K562 (cell line): Measurements from ENCODE around the gene TTC21A. TPM values are rescaled to one million over a fixed set of nuclear protein-coding genes. Genes with fewer than 3 reads are reported as not detected.

ENCODE experiments used
- BRD4 ChIP-seq: fragments of 200-600 bp; sonication (generic); IDR thresholded peaks from 2 replicates; pipeline ENCODE4 v1.6.1; 2017; ENCODE audit warnings: inconsistent platforms
- DACH1 ChIP-seq: fragments of 450-650 bp; IDR thresholded peaks from 2 replicates; pipeline ENCODE4 v1.6.1; 2018; ENCODE audit not compliant: partially characterized antibody
- FOXK1 ChIP-seq: sonication (generic); formaldehyde crosslinking; IDR thresholded peaks from 2 replicates; pipeline ENCODE4 v1.8.0; 2022; ENCODE audit warnings: missing genetic modification reagents, mild to moderate bottlenecking, borderline replicate concordance
- FOXP1 ChIP-seq: sonication (generic); formaldehyde crosslinking; IDR thresholded peaks from 2 replicates; pipeline ENCODE4 v1.8.0; 2022; ENCODE audit warnings: mild to moderate bottlenecking, missing genetic modification reagents
- HSF4 ChIP-seq: fragments of 250-450 bp; sonication (Bioruptor Pico); IDR thresholded peaks from 2 replicates; pipeline ENCODE4 v2.1.2; 2022; ENCODE audit warnings: mild to moderate bottlenecking, moderate library complexity, borderline replicate concordance
- NUFIP1 ChIP-seq: fragments of 450-650 bp; IDR thresholded peaks from 2 replicates; pipeline ENCODE4 v1.6.1; 2018; ENCODE audit not compliant: partially characterized antibody
- RAD21 ChIP-seq, 2 experiments: fragments of 250-450 bp in 1 of 2; fragments of 450-650 bp in 1 of 2; sonication (Bioruptor Pico) in 1 of 2; formaldehyde crosslinking in 1 of 2; IDR thresholded peaks in 1 of 2; conservative IDR thresholded peaks in 1 of 2; 2 replicates each; pipeline versions ENCODE4 v1.4.0 to v1.8.0; 2020 to 2022; ENCODE audit warnings: mild to moderate bottlenecking in 2 of 2, moderate library complexity in 1 of 2
- RBM22 ChIP-seq: fragments of 200-400 bp; formaldehyde crosslinking; IDR thresholded peaks from 2 replicates; pipeline ENCODE4 v1.6.1; 2018; ENCODE audit warnings: low read length, low read depth; ENCODE audit not compliant: poor library complexity, severe bottlenecking
- SMAD1 ChIP-seq: fragments of 150-350 bp; IDR thresholded peaks from 2 replicates; pipeline ENCODE4 v1.6.1; 2014; ENCODE audit warnings: low read length, low read depth; ENCODE audit not compliant: partially characterized antibody
- SMARCB1 ChIP-seq: IDR thresholded peaks from 2 replicates; pipeline ENCODE4 v1.6.1; 2011; ENCODE audit warnings: improper control_type of control experiment, low read depth; ENCODE audit not compliant: insufficient read length
- SNIP1 ChIP-seq: fragments of 450-650 bp; IDR thresholded peaks from 2 replicates; pipeline ENCODE4 v1.7.1; 2017; ENCODE audit warnings: low read depth, mild to moderate bottlenecking
- TAF1 ChIP-seq: IDR thresholded peaks from 2 replicates; pipeline ENCODE4 v1.6.1; 2011; ENCODE audit warnings: mild to moderate bottlenecking, low read length, moderate library complexity; ENCODE audit not compliant: insufficient read depth, control insufficient read depth, severe bottlenecking; ENCODE audit errors: extremely low read depth
- TCF7L2 ChIP-seq: fragments of 150-350 bp; IDR thresholded peaks from 2 replicates; pipeline ENCODE4 v1.6.1; 2016; ENCODE audit warnings: low read depth, mild to moderate bottlenecking, low read length, moderate library complexity
- TSHZ1 ChIP-seq: fragments of 250-450 bp; sonication (Bioruptor Pico); IDR thresholded peaks from 2 replicates; pipeline ENCODE4 v1.4.0; 2020; ENCODE audit warnings: mild to moderate bottlenecking, moderate library complexity
- ZBED1 ChIP-seq: IDR thresholded peaks from 2 replicates; pipeline ENCODE4 v1.6.1; 2014
- ZBTB49 ChIP-seq: sonication (generic); formaldehyde crosslinking; IDR thresholded peaks from 2 replicates; pipeline ENCODE4 v1.8.0; 2022; ENCODE audit warnings: missing genetic modification reagents, mild to moderate bottlenecking, borderline replicate concordance
- ZNF12 ChIP-seq: sonication (generic); formaldehyde crosslinking; IDR thresholded peaks from 2 replicates; pipeline ENCODE4 v1.4.0; 2020; ENCODE audit warnings: mild to moderate bottlenecking, missing genetic modification reagents
- ZNF398 ChIP-seq: fragments of 250-450 bp; sonication (Bioruptor Pico); IDR thresholded peaks from 2 replicates; pipeline ENCODE4 v1.8.0; 2021; ENCODE audit warnings: moderate library complexity, mild to moderate bottlenecking, inconsistent platforms
- ZNF644 ChIP-seq: fragments of 200-800 bp; sonication (Bioruptor generic); IDR thresholded peaks from 2 replicates; pipeline ENCODE4 v1.6.1; 2016; ENCODE audit warnings: low read depth, missing genetic modification characterization, missing compliant biosample characterization
- ZNF695 ChIP-seq: fragments of 450-650 bp; formaldehyde crosslinking; IDR thresholded peaks from 2 replicates; pipeline ENCODE4 v1.4.0; 2020; ENCODE audit warnings: mild to moderate bottlenecking, moderate library complexity
- ZNF77 ChIP-seq: fragments of 250-450 bp; sonication (Bioruptor Pico); IDR thresholded peaks from 2 replicates; pipeline ENCODE4 v1.5.0; 2020
- polyA plus RNA-seq, 8 experiments: library from polyadenylated mRNA; depleted of rRNA in 4 of 8; stranded (reverse) in 5 of 8; unstranded in 3 of 8; fragments of >200 nt; fragmentation: Nextera tagmentation in 2 of 8; fragmentation: Illumina TruSeq in 1 of 8; extraction: Ambion mirVana in 2 of 8; extraction: Trizol in 1 of 8; gene quantifications; 2 replicates each; pipeline versions ENCODE4 v1.2.1 to v1.2.3, GENCODE V29; 2011 to 2014; ENCODE audit warnings: inconsistent platforms in 1 of 8, missing spikeins in 1 of 8
- total RNA-seq, 7 experiments: library from RNA; depleted of rRNA in 6 of 7; stranded (reverse); fragments of >200 nt in 6 of 7; fragmentation: Illumina TruSeq in 2 of 7; extraction: Trizol in 2 of 7; gene quantifications; 2 replicates each; pipeline versions ENCODE4 v1.2.1 to v1.2.3, GENCODE V29; 2011 to 2021; ENCODE audit warnings: low replicate concordance in 1 of 7

The TTC21A gene
- total and polyA plus RNA-seq, 9 of the 15 experiments (the other 6 are each of a cell fraction or from before 2014, with no cell fraction given): 0.22 to 1.4 (median 0.70) TPM

GRCh38 chr3:39150803-39151631 lies 43.5 kb downstream of the TTC21A start (continued):
- no peak for TF ChIP-seq TCF7L2
- TF ChIP-seq SNIP1: no peak
- TF ChIP-seq FOXK1 (CRISPR knock-in tag): no peak
- no peak for TF ChIP-seq ZBTB49 (CRISPR knock-in tag)
- TF ChIP-seq DACH1: no peak
- TF ChIP-seq SMARCB1: no peak
- TF ChIP-seq TSHZ1 (CRISPR knock-in tag): no peak
- TF ChIP-seq ZNF644 (tag): no peak
- TF ChIP-seq ZNF398 (CRISPR knock-in tag): no peak
- no peak for TF ChIP-seq RAD21 (CRISPR knock-in tag; conservative IDR thresholded peaks at IDR 0.05 in 1 of 2, IDR thresholded peaks at IDR 0.05 in 1 of 2)
- TF ChIP-seq ZNF695 (CRISPR knock-in tag): no peak
- TF ChIP-seq ZNF12 (CRISPR knock-in tag): no peak
- TF ChIP-seq ZBED1: no peak
- TF ChIP-seq BRD4: no peak
- TF ChIP-seq ZNF77 (CRISPR knock-in tag): no peak
- no peak for TF ChIP-seq SMAD1
- no peak for TF ChIP-seq FOXP1 (CRISPR knock-in tag)
- no peak for TF ChIP-seq NUFIP1
- no peak for TF ChIP-seq RBM22
- no peak for TF ChIP-seq TAF1
- no peak for TF ChIP-seq HSF4 (CRISPR knock-in tag)
